ENCODE results near the gene SORBS1.

DNA sequence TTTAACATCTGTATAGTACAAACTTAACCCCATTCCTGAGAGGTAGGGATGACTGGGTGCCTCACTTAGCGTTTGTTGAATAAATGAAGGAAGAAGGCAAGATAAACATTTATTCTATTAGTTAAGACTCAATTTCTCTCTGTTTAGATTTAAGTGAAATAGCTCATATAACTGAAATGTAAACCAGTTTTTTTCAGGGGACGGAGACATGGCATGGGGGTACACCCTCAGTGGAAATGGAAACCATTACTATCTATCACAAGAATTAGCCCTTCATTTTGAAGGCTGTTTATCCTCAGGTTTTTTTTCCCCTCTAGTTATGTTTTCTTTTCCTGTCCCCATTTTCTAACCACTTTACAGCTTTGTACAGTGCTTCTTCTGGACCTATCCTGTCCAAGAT is 234.8 kb downstream of the SORBS1 start:
- TF ChIP-seq, protein P1, sequence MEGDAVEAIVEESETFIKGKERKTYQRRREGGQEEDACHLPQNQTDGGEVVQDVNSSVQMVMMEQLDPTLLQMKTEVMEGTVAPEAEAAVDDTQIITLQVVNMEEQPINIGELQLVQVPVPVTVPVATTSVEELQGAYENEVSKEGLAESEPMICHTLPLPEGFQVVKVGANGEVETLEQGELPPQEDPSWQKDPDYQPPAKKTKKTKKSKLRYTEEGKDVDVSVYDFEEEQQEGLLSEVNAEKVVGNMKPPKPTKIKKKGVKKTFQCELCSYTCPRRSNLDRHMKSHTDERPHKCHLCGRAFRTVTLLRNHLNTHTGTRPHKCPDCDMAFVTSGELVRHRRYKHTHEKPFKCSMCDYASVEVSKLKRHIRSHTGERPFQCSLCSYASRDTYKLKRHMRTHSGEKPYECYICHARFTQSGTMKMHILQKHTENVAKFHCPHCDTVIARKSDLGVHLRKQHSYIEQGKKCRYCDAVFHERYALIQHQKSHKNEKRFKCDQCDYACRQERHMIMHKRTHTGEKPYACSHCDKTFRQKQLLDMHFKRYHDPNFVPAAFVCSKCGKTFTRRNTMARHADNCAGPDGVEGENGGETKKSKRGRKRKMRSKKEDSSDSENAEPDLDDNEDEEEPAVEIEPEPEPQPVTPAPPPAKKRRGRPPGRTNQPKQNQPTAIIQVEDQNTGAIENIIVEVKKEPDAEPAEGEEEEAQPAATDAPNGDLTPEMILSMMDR (IDR thresholded peaks at IDR 0.05) = no peak
- no peak for TF ChIP-seq POLR2A (IDR thresholded peaks at IDR 0.05)

All from body of pancreas (tissue), 4 donors.